Activated gamma-delta T cell treated with Interleukin-2 at 50 U/mL for 16 hours (primary cell): ENCODE results near the gene YIPF2.

ENCODE experiments used
- DNase-seq: peaks from one replicate; pipeline ENCODE4 v3.0.0-alpha.2; 2020

YIPF2 gene

DNA sequence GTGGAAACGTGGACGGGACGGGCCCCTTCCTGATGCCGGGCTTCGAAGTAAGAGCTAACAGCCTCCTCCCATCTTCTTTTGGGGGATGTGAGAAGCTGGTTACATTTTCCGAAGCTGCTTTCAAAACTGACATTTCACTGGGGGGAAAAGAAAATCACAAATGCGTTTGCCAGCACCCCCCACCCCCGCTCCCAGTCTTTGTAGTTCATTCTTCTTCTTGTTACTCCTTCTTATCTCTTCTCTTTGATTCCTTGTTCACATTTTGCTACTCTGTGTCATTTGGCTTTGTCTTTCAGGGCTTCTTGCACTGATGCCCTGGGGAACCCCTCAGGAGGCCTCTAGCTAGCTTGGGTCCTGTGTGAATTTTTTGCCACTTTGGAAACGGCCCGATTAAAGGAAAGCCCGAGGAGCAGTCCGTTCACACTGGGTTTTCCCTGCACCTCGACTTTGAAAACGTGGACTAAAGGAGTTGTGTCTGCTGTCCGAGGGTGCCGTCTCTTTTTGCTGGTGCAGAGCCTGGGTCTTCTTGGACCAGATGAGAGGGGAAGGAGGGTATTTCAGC, 55.8 kb downstream of the YIPF2 start:
- no peak for DNase-seq
